ENCODE measurements around the gene LMO1.
A peak's percentile ranks its signal among the peaks of the same experiment; 100 is the strongest.

The LMO1 gene

GRCh38 chr11:8207080-8208000 is 56.3 kb downstream of the LMO1 start:
- no peak for DNase-seq

DNA sequence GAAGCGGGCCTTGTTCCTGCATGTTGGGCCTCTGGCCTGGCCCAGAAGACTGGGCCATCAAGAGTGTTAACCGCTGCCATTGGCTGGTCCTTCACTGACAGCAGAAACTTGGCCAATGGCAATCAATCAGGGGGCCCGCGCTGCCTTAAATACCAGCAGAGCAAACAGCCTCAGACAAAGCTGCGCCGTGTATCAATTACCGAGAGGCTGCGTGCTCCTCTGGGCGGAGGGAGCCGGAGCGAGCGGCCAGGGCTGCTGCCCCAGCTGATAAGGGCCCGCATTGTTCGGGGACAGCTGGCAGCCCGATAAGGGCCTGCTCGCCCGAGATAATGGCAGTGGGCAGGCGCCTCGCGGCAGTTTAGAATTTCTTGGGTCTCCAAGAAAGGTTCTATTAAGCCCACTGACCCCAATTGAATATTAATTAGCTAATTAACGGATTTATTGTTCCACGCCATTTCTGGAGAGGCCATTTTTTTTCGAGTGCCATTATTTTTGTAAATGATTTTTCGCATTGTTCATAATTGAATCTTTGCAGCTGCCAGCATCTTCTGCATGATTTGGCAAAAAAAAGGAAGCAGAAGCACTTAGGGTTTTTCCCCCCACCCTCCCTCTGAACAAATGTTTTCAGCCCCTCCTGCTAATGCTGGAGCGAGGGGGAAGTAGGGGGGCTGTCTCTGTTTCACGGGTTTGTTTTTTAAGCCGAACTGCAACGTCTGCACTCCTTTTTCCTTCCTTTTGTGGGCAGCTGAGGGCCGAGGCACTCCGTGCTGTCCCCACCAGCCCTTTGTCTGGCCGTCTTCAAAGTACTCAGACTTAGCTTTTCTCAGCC is 57.2 kb downstream of the LMO1 start:
- peak in 51 of 56 donors; percentile 16 to 87 (median 65) for DNase-seq

DNA sequence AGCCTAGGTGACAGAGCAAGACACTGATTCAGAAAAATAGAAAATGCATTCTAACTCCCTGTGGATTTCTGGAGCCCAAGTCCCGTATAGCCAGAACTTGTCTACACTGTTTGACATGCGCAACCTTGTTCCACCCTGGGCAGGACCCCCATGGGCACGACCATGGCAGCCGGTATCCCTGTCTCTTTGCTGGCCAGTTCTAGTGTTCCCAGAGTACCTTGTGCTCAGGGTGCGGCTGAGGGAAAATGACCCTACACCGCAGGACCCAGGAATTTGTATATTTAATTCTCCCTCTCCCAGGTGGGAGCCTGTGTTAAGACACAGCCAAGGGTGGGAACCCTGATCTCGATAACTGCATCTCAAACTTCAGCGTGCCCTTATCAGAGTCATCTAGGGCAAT is 58.1 kb downstream of the LMO1 start:
- DNase-seq = no peak

GRCh38 chr11:8204596-8204995 is 59.1 kb downstream of the LMO1 start:
- DNase-seq = no peak

DNA sequence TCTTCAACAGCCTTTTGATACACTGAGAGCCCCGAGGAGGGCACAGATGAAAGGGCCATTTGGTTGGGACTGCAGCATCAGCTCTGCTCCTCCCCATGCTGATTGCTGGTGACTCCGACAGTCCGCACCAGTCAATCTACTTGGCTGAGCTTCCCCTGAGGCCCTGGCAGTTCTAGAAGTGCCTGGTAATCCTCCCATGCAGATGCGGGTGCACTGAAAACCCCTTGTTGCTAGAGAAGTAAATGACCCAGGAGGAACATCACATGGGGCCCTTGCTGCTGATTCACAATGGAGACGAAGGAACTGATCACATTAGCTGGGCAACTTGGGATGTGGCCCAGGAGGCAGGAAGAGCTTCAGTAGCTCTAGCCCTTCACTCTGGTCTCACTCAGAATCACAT is 59.7 kb downstream of the LMO1 start:
- no peak for DNase-seq

DNA sequence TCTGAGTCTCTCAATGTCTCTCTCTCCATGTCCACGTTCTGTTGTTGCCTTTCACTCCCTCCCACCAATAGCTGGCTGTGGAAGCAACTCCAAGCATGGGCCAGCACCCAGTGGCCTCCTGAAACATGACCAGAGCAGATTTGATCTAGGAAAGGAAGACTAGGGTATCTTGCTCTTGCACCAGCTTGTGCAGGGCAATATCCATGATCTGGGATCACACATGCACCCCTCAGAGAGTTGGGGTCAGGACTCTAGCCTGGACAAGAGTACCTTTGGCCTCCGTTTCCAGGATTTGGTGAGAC is 60.3 kb downstream of the LMO1 start:
- no peak for DNase-seq

DNA sequence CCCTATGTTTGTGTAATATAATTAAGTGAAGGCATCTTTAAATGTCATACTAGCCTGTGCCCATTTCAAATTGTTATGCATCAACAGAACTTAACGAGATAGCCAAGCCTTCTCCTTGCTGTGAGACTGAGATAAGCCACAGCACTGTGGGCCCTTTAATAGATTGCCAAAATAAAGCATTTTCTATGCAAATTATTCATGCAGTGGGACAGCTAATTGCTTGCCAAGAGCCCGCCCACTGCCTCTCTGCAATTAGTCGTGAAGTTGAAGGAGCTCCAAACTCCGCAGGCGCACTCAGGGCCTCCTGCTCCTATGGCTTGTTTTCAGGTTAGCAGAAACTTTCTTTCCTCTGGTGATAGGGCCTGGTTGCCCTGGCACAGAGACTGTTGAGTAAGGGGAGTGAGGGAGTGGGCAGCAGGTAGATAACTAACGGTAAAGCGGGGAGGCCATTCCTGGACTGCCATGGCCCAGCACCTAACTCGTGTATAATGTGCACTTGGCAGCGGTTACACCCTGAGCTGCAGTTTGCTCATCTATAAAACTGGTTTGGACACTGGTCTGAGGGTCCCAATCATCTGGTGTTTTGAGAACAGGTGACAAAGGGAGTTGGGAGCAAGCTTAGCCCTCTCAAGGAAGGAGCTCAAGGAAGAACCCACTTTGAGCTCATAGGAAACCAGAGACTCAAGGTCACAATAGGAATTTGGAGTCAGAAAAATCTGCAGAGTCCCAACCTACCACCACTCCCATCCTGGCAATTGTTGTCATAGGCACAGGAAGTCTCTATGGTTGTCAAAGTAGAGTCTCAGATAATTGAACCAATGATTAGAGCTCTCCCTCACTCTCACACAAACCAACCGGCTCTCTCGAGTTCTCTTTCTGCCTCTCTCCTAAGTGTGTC is 60.9 kb downstream of the LMO1 start:
- DNase-seq = peak in 2 of 56 donors; percentile 21 to 31

GRCh38 chr11:8201644-8202365 is 61.9 kb downstream of the LMO1 start:
- DNase-seq = no peak

DNA sequence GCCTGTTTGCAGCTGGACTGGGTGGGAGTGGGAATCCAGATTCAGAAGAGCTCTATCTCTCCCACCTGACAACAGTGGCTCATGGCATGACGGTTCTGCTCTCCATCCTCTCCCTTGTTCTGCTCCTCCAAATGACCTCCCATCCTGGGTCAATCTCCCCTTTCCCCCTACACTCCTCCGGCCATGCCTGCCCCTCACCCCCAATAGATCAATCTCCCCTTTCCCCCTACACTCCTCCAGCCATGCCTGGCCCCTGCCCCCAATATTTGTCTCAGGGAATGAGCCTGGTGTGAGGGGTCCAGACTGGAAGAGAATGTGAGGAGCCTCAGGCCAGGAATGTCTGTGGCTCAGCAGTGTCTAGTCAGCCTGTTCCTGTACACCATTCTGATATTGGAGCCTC is 64.0 kb downstream of the LMO1 start:
- no peak for DNase-seq

GRCh38 chr11:8196749-8197148 is 66.9 kb downstream of the LMO1 start:
- DNase-seq = no peak

- DNase-seq = no peak
Observed at GRCh38 chr11:8194956-8195355, 68.7 kb downstream of the LMO1 start.

DNA sequence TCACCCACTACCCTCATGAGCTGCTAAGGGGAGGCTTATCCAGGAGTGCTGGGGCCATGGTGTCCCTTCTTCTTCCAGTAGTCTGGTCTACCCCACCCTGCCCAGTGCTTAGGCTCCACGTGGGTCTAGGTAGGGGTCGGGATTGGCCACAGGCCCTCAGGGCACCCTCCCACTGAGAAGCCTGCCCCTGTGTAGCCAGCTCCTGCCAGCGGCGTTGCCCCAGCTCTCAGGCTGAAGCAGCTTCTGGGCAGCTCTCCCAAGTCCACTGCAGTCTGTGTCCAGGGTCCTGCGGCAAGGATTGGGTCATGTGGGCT is 70.8 kb downstream of the LMO1 start:
- peak in 10 of 56 donors; percentile 5 to 54 (median 30) for DNase-seq

DNA sequence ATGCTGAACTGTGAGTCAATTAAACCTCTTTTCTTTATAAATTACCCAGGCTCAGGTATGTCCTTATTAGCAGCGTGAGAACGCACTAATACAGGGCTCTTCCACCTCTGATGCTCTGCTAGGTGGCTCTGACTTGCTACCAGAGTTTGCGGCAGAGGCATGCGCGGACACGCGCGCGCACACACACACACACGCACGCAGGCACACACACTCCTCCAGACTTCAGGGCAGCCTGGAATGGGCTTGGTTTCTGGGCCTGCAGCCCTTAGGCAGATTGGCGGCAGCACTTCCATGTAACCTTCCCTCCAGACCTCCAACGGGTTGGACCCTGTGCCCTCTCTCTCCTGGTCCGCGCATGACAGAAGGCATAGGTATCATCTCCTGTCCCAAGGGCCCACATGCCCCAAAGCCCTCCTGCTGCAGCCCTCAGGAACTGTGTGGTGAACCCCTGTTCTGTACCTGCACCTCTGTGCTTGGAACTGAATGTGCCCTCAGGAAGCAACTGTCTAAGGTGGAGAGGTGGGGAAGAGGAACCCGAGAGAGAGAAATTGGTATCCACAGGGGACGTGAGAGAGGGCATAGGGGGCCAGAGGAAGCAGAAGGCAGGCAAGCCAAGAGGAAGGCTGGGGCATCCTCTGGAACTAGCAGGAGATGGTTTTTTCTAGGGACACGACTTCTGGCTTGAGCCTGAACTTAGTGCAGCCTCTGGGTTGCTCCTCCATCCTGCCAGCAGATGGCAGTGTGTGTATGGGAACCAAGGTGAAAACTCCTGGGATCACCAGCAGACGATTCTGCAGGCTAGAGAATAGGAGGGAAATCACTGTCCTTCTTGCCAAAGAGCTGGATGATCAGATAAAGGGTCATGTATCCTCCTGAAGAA is 71.4 kb downstream of the LMO1 start:
- peak in 46 of 56 donors; percentile 8 to 85 (median 50) for DNase-seq

GRCh38 chr11:8190431-8190830 is 73.2 kb downstream of the LMO1 start:
- DNase-seq = no peak

- DNase-seq = no peak
Observed at GRCh38 chr11:8186429-8186828, 77.2 kb downstream of the LMO1 start.

DNA sequence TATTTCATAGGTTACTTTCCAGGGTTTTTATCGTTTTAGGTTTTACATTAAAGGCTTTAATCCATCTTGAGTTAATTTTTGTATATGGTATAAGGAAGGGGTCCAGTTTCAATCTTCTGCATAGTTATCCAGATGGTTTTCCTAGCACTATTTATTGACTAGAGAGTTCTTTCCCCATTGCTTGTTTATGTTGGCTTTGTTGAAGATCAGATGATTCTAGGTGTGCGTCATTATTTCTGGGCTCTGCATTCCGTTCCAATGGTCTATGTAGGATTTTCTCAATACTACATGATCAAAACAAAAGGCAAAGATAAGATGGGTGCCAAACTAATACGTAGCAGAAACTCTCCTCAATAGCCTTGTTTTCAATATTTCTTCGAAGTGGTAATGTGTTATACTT is 80.6 kb downstream of the LMO1 start:
- DNase-seq = no peak

GRCh38 chr11:8180469-8180868 is 83.2 kb downstream of the LMO1 start:
- no peak for DNase-seq

DNA sequence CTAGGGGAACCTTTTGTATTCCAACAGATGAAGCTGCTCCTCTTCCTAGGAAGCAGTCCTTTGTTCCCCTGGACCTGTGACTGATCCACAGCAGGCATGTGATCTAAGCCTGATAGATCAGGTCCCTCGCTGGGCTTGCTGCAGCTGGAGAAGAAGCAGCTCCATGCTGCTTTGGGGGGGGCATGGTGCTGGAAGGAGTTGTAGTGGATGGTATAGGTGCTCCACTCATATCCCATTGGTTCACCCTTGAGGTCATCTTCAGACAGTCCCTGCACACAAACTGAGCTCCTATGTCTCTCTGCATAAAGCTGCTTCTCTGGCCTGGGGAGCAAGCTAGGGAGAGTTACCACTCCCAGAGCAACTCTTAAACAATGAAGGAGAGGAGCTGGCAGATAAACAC is 85.4 kb downstream of the LMO1 start:
- DNase-seq = no peak

- no peak for DNase-seq
Observed at GRCh38 chr11:8177136-8177535, 86.5 kb downstream of the LMO1 start.
